ENCODE data around the gene TCEAL8. TPM values are rescaled to one million over a fixed set of nuclear protein-coding genes. Genes with fewer than 3 reads are reported as not detected.
A peak's percentile ranks its signal among the peaks of the same experiment; 100 is the strongest.

The TCEAL8 gene
- total and polyA plus RNA-seq, 2 experiments from 2014 or later: 123 to 153 TPM

DNA sequence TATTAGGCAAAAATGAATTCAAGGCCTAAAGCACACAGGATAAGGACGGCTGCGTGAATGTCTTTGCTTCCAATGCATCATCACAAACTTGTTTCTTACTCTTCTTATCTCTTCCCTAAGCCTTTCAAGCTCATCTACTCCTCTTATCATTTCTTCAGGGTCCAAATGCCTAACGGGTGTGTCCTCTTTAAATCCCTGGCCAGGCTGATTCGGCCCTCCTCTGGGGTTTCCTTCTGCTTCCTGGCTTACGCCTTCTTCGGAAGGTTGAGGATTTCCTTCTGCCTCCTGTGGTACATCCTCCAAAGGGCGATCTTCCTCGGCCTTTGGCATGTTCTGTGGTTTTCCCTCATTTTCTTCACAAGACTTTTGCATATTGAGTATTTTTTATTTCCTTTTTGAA, 1.3 kb downstream of the TCEAL8 start:
- no peak overlapping the region for H2AFZ ChIP-seq
- peak overlapping the region; percentile 69 for H3K4me3 ChIP-seq
- H3K9me2 ChIP-seq (replicated peaks; ENCODE audit: insufficient read depth): no peaks in the 10 kb centered on the region
- peaks cover 6% of the 10 kb centered on the region for H3K4me1 ChIP-seq (ENCODE audit: insufficient read depth)
- no peaks in the 10 kb centered on the region for H3K9me3 ChIP-seq (ENCODE audit: low read depth)
- H3K27me3 ChIP-seq: no peaks in the 10 kb centered on the region
- 53% methylated on average over 8 of the region's 8 CpGs for WGBS (ENCODE audit: low lambda C conversion rate, missing lambda C conversion rate)
- H3K36me3 ChIP-seq (replicated peaks; ENCODE audit: insufficient read depth, low read depth): no peaks in the 10 kb centered on the region
- no peaks in the 10 kb centered on the region for H4K20me1 ChIP-seq (ENCODE audit: insufficient read depth, poor library complexity, severe bottlenecking)
- no peak for DNase-seq (ENCODE audit: low spot score)
- TF ChIP-seq, protein P1, sequence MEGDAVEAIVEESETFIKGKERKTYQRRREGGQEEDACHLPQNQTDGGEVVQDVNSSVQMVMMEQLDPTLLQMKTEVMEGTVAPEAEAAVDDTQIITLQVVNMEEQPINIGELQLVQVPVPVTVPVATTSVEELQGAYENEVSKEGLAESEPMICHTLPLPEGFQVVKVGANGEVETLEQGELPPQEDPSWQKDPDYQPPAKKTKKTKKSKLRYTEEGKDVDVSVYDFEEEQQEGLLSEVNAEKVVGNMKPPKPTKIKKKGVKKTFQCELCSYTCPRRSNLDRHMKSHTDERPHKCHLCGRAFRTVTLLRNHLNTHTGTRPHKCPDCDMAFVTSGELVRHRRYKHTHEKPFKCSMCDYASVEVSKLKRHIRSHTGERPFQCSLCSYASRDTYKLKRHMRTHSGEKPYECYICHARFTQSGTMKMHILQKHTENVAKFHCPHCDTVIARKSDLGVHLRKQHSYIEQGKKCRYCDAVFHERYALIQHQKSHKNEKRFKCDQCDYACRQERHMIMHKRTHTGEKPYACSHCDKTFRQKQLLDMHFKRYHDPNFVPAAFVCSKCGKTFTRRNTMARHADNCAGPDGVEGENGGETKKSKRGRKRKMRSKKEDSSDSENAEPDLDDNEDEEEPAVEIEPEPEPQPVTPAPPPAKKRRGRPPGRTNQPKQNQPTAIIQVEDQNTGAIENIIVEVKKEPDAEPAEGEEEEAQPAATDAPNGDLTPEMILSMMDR (IDR thresholded peaks at IDR 0.05; ENCODE audit: poor library complexity): no peak
- no peak for TF ChIP-seq EZH2phosphoT487 (IDR thresholded peaks at IDR 0.05; ENCODE audit: low read depth, severe bottlenecking, unreplicated experiment)
- no peak for TF ChIP-seq EZH2 (IDR thresholded peaks at IDR 0.05; ENCODE audit: borderline replicate concordance)
- peaks cover 13% of the 10 kb centered on the region for H3K79me2 ChIP-seq
- peak overlapping the region; percentile 98 for H3K27ac ChIP-seq
- H3K4me2 ChIP-seq: peak overlapping the region; percentile 81

DNA sequence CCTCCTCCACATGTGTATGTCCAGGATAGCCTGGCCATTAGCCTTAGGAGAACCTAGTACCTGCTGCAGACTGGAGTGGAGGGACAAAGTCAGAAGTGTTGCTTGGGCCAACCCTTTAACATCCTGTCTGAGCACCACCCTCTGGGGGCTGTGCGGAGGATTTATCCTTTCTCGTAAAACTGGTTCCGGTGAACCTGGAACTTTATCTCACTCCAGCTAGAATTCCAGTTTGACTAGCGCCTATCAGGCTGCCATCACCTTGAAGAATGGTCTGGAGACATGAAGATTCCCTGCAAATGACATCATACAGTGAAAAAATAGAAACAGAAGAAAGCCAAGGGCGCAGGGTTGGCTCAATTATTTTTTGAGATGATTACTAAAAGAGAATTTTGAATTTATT, 4.0 kb downstream of the TCEAL8 start:
- Histone ChIP-seq H3K4me3 (no peak overlapping the region), H3K27me3 (no peaks in the 10 kb centered on the region), H2AFZ (no peak overlapping the region), H3K27ac (no peak overlapping the region), H3K4me1 (ENCODE audit: insufficient read depth) (peaks cover 6% of the 10 kb centered on the region), H3K9me3 (ENCODE audit: low read depth) (no peaks in the 10 kb centered on the region), H3K79me2 (peaks cover 13% of the 10 kb centered on the region), H3K9me2 (replicated peaks; ENCODE audit: insufficient read depth) (no peaks in the 10 kb centered on the region), H4K20me1 (ENCODE audit: insufficient read depth, poor library complexity, severe bottlenecking) (no peaks in the 10 kb centered on the region), H3K4me2 (no peak overlapping the region), H3K36me3 (replicated peaks; ENCODE audit: insufficient read depth, low read depth) (no peaks in the 10 kb centered on the region)
- WGBS (ENCODE audit: low lambda C conversion rate, missing lambda C conversion rate): 51% methylated on average over 5 of the region's 5 CpGs
- peak; percentile 29 for DNase-seq (ENCODE audit: low spot score)
- TF ChIP-seq EZH2phosphoT487 (IDR thresholded peaks at IDR 0.05; ENCODE audit: low read depth, severe bottlenecking, unreplicated experiment) (no peak), EZH2 (IDR thresholded peaks at IDR 0.05; ENCODE audit: borderline replicate concordance) (no peak)
- TF ChIP-seq, protein P1 (IDR thresholded peaks at IDR 0.05; ENCODE audit: poor library complexity): no peak

DNA sequence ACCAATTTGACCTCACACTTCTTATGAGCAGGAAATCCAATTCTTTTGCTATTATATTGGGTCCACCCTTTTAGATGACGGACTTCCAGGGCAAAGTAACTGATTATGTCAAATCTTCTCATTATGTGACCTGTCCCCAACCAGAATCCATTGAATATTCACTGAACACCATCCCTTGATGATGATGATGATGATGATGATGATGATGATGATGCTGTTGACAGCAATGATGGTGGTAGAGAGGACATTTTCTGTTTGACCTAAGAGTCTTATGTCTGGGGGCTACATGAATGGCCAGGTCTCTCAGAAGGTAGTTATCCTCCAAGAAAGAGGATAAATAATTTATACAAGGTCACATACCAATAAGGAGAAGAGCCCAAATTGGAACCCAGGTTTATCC, 5.2 kb downstream of the TCEAL8 start:
- no peak overlapping the region for H3K4me2 ChIP-seq
- no peaks in the 10 kb centered on the region for H3K9me2 ChIP-seq (replicated peaks; ENCODE audit: insufficient read depth)
- TF ChIP-seq, protein P1 (IDR thresholded peaks at IDR 0.05; ENCODE audit: poor library complexity): no peak
- TF ChIP-seq EZH2phosphoT487 (IDR thresholded peaks at IDR 0.05; ENCODE audit: low read depth, severe bottlenecking, unreplicated experiment) (no peak), EZH2 (IDR thresholded peaks at IDR 0.05; ENCODE audit: borderline replicate concordance) (no peak)
- no peaks in the 10 kb centered on the region for H4K20me1 ChIP-seq (ENCODE audit: insufficient read depth, poor library complexity, severe bottlenecking)
- H3K27me3 ChIP-seq: no peaks in the 10 kb centered on the region
- 70% methylated on average over 1 of the region's 1 CpG for WGBS (ENCODE audit: low lambda C conversion rate, missing lambda C conversion rate)
- H2AFZ ChIP-seq: no peak overlapping the region
- H3K36me3 ChIP-seq (replicated peaks; ENCODE audit: insufficient read depth, low read depth): no peaks in the 10 kb centered on the region
- H3K79me2 ChIP-seq: peaks cover 13% of the 10 kb centered on the region
- DNase-seq (ENCODE audit: low spot score): no peak
- H3K4me3 ChIP-seq: no peak overlapping the region
- peaks cover 6% of the 10 kb centered on the region for H3K4me1 ChIP-seq (ENCODE audit: insufficient read depth)
- no peak overlapping the region for H3K27ac ChIP-seq
- no peaks in the 10 kb centered on the region for H3K9me3 ChIP-seq (ENCODE audit: low read depth)

GRCh38 chrX:103248553-103248952, 6.4 kb downstream of the TCEAL8 start:
- Histone ChIP-seq H3K9me2 (replicated peaks; ENCODE audit: insufficient read depth) (no peaks in the 10 kb centered on the region), H3K9me3 (ENCODE audit: low read depth) (no peaks in the 10 kb centered on the region), H3K36me3 (replicated peaks; ENCODE audit: insufficient read depth, low read depth) (no peaks in the 10 kb centered on the region), H3K27ac (no peak overlapping the region), H2AFZ (no peak overlapping the region), H3K4me2 (no peak overlapping the region), H3K4me1 (ENCODE audit: insufficient read depth) (peaks cover 6% of the 10 kb centered on the region), H3K4me3 (no peak overlapping the region), H3K79me2 (peaks cover 5% of the 10 kb centered on the region), H3K27me3 (no peaks in the 10 kb centered on the region), H4K20me1 (ENCODE audit: insufficient read depth, poor library complexity, severe bottlenecking) (no peaks in the 10 kb centered on the region)
- no peak for DNase-seq (ENCODE audit: low spot score)
- TF ChIP-seq EZH2 (IDR thresholded peaks at IDR 0.05; ENCODE audit: borderline replicate concordance) (no peak), EZH2phosphoT487 (IDR thresholded peaks at IDR 0.05; ENCODE audit: low read depth, severe bottlenecking, unreplicated experiment) (no peak)
- TF ChIP-seq, protein P1 (IDR thresholded peaks at IDR 0.05; ENCODE audit: poor library complexity): peak; percentile 37

Measured in hepatocyte (in vitro differentiated cells).